T1000 (cell line): ENCODE measurements around the gene PLA2G4A.
"Not testable (repeated sequence)": the region's sequence is repeated elsewhere in the genome, so short reads cannot be mapped to it uniquely, and the experiment has no call there.

Experiments
- DNase-seq: peaks from one replicate; lab custom pipeline; 2025; ENCODE audit warnings: mixed read lengths; lab: John Stamatoyannopoulos, UW

PLA2G4A gene

GRCh38 chr1:186922814-186923213 is 94.1 kb downstream of the PLA2G4A start:
- not testable (repeated sequence) for DNase-seq

- no peak for DNase-seq
Measured at GRCh38 chr1:186923486-186923885, 94.7 kb downstream of the PLA2G4A start.

GRCh38 chr1:186925881-186926669 is 97.3 kb downstream of the PLA2G4A start:
- no peak for DNase-seq

GRCh38 chr1:186927884-186928283 is 99.1 kb downstream of the PLA2G4A start:
- DNase-seq, result no peak

GRCh38 chr1:186930238-186930637 is 101.5 kb downstream of the PLA2G4A start:
- DNase-seq, result no peak

GRCh38 chr1:186937016-186937670 is 108.4 kb downstream of the PLA2G4A start:
- DNase-seq, result no peak

GRCh38 chr1:186943891-186944686 is 115.3 kb downstream of the PLA2G4A start:
- DNase-seq, result no peak

- no peak for DNase-seq
Measured at GRCh38 chr1:186945146-186945545, 116.4 kb downstream of the PLA2G4A start.

GRCh38 chr1:186948535-186948934 is 119.8 kb downstream of the PLA2G4A start:
- no peak for DNase-seq

GRCh38 chr1:186949173-186949572 is 120.4 kb downstream of the PLA2G4A start:
- no peak for DNase-seq

- no peak for DNase-seq
Measured at GRCh38 chr1:186950547-186950946, 121.8 kb downstream of the PLA2G4A start.

- DNase-seq, result no peak
Measured at GRCh38 chr1:186953876-186954275, 125.1 kb downstream of the PLA2G4A start.

GRCh38 chr1:186957314-186957713 is 128.6 kb downstream of the PLA2G4A start:
- DNase-seq, result no peak

GRCh38 chr1:186958520-186958919 is 129.8 kb downstream of the PLA2G4A start:
- DNase-seq, result no peak

GRCh38 chr1:186960861-186961260 is 132.1 kb downstream of the PLA2G4A start:
- no peak for DNase-seq

GRCh38 chr1:186965847-186966246 is 137.1 kb downstream of the PLA2G4A start:
- no peak for DNase-seq

GRCh38 chr1:186966456-186966855 is 137.7 kb downstream of the PLA2G4A start:
- no peak for DNase-seq

- DNase-seq, result no peak
Measured at GRCh38 chr1:186967656-186968394, 139.1 kb downstream of the PLA2G4A start.

GRCh38 chr1:186974774-186975181 is 146.0 kb downstream of the PLA2G4A start:
- no peak for DNase-seq

GRCh38 chr1:186975220-186975619 is 146.5 kb downstream of the PLA2G4A start:
- no peak for DNase-seq

GRCh38 chr1:186976700-186977099 is 148.0 kb downstream of the PLA2G4A start:
- DNase-seq, result no peak
